Measurements from ENCODE around the gene ESRRG. TPM values are rescaled to one million over a fixed set of nuclear protein-coding genes. Genes with fewer than 3 reads are reported as not detected.

The ESRRG gene
- total RNA-seq, 4 donors from 2014 or later = 0.17 to 1.5 (median 0.60) TPM

- TF ChIP-seq, protein P1, sequence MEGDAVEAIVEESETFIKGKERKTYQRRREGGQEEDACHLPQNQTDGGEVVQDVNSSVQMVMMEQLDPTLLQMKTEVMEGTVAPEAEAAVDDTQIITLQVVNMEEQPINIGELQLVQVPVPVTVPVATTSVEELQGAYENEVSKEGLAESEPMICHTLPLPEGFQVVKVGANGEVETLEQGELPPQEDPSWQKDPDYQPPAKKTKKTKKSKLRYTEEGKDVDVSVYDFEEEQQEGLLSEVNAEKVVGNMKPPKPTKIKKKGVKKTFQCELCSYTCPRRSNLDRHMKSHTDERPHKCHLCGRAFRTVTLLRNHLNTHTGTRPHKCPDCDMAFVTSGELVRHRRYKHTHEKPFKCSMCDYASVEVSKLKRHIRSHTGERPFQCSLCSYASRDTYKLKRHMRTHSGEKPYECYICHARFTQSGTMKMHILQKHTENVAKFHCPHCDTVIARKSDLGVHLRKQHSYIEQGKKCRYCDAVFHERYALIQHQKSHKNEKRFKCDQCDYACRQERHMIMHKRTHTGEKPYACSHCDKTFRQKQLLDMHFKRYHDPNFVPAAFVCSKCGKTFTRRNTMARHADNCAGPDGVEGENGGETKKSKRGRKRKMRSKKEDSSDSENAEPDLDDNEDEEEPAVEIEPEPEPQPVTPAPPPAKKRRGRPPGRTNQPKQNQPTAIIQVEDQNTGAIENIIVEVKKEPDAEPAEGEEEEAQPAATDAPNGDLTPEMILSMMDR (IDR thresholded peaks at IDR 0.05; ENCODE audit: low read depth) = no peak
These were observed 261.0 kb downstream of the ESRRG start for GRCh38 chr1:216462066-216462775.

DNA sequence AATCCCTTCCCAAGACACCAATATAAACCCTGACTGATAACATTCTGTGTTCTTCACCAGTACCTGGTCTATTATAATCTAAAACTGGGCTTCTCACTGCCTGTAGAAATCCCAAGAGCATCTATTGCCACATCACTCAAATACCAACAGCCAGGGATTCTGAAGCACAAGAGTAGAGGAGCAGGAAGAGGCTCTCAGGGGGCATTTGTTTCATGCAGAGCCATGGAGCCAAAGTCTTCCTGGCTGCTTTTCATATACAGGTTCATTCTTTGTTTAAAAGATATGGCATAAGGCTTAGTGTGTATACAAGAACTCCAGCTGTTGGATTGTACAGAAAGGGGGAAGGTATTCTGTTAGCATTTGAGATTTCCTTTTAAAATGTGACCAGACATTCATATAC is 261.8 kb downstream of the ESRRG start:
- TF ChIP-seq, protein P1 (IDR thresholded peaks at IDR 0.05; ENCODE audit: low read depth) = no peak

DNA sequence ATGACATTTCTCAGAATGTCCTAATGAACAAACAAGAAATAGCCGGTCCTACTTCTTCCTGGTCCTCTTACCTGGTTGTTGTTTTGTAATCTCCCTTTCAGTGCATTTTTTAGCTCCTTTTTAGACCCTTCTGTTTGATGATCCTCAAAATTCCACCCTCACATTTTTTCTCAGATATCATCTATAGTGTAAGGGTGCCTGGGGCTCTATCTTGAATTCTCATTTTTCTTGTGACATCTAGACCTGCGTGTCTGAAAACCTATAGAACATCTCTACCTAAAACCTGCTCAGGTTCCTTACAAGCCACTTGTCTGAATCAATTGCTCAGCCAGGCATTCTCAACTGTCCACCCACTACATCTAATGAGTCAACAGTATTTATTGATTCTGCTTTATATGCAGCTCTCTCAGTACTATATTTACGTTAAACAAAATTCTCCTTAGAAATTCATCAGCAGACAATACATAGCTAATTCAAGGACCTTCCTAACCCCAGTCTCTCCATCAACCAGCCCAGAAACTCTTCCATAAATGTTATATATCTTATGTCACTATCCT is 263.5 kb downstream of the ESRRG start:
- TF ChIP-seq, protein P1 (IDR thresholded peaks at IDR 0.05; ENCODE audit: low read depth) = no peak

GRCh38 chr1:216458812-216459211 is 264.4 kb downstream of the ESRRG start:
- TF ChIP-seq, protein P1 (IDR thresholded peaks at IDR 0.05; ENCODE audit: low read depth) = no peak

DNA sequence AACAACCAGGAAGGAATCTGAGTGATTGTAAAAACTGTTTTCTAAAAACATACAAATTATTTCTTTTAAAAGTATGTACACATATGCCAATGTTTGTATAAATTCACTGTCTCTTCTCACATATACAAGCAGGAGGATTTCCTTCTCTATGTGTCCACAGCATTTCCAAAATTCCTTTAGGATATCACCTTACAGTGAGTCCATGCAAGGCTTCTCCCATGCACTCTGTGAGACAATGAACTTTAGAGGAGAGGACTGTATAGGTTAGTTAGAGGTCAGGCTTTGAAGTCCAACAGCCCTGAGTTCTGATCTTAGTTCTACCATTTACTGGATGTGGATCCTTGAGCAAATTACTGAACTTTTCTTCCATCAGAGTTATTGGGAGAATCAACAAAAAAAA is 265.9 kb downstream of the ESRRG start:
- TF ChIP-seq, protein P1 (IDR thresholded peaks at IDR 0.05; ENCODE audit: low read depth) = no peak

- TF ChIP-seq, protein P1 (IDR thresholded peaks at IDR 0.05; ENCODE audit: low read depth) = no peak
These were observed 266.5 kb downstream of the ESRRG start for GRCh38 chr1:216456682-216457081.

DNA sequence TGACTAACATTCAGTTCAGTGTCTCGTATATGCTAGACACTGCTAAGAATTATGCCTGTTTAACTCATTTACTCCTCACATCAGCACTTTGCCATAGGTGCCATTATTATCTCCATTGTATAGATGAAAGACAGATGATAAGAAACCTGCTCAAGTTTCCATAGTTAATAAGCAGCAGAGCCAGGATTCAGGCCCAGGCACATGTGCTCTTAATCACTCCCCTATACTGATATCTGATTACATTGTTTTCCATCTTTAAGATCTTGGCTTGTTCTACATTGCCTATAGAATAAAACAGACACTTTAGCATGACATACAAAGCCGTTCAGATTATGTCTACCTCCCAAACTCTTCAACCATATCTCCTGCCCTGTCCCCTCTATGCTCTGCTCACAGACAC is 269.5 kb downstream of the ESRRG start:
- TF ChIP-seq, protein P1 (IDR thresholded peaks at IDR 0.05; ENCODE audit: low read depth) = no peak

Measured in subcutaneous adipose tissue (tissue), 4 donors.